Central memory CD4-positive, alpha-beta T cell (primary cell): Measurements from ENCODE around the gene TTC27.
"Not testable (repeated sequence)": the region's sequence is repeated elsewhere in the genome, so short reads cannot be mapped to it uniquely, and the experiment has no call there.

ENCODE experiments used
- DNase-seq: peaks from one replicate; pipeline ENCODE4 v3.0.0; 2022

Gene TTC27

GRCh38 chr2:32812316-32812715 lies 184.5 kb downstream of the TTC27 start:
- DNase-seq = no peak

- DNase-seq = no peak
Observed at GRCh38 chr2:32820088-32820487, 192.2 kb downstream of the TTC27 start.

- no peak for DNase-seq
Observed at GRCh38 chr2:32820701-32821100, 192.9 kb downstream of the TTC27 start.

- no peak for DNase-seq
Observed at GRCh38 chr2:32824070-32824809, 196.4 kb downstream of the TTC27 start.

DNA sequence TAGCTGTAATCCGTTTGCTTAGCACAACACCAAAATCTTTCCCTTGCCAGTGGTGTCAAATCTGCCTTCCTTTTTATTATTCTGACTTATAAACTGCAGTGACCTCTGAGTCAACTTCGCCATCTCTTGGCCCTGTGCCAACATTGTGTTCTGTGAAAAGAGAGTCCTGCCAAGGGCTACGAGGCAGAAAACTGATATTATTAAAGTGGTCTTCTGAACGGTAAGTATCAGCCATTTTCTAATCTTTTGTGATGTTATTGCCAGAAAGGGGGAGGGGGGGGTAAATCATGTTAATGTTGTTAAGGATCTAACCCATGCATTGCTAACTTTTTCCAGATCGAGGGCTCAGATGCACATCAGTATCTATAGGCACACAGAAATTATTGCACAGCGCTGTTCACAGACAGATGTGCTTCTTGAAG lies 197.5 kb downstream of the TTC27 start:
- no peak for DNase-seq

- no peak for DNase-seq
Observed at GRCh38 chr2:32830196-32830595, 202.3 kb downstream of the TTC27 start.

DNA sequence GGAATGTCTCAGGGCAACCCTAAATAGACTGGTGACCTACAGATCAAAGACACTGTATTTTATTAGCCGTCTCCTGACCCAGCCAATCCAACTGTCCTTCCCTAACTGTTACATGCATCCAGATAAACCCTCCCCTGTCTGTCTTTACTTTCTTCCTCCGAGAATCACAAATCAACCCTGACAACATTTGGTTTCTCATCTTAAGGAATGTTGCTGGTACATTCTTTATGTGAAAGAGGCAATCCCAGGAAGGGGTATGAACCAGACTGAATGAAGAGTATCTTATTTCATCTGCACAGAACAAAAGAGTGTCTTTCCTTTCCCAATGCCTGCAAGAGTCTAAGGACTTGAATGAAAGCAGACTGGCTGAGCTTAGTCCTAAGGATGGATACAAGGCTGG lies 205.0 kb downstream of the TTC27 start:
- no peak for DNase-seq

DNA sequence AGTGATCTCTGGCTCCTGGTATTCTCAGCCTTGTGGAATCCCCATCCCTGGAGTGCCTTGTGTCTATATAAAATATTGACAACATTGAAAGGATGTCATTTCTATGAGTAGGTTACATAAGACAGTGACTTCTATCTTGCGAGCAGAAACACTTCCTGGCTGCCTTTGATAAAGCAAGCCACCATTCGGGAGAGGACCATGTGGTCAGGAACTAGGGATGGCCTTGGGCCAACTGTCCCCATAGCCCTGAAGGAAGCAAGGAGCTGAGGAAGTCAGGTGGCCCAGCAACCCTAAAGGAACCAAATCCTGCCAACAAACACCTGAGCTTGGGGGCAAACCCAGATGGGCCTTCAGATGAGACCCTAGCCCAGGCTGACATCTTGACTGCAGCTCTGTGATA lies 205.9 kb downstream of the TTC27 start:
- DNase-seq = no peak

- no peak for DNase-seq
Observed at GRCh38 chr2:32835148-32835547, 207.3 kb downstream of the TTC27 start.

DNA sequence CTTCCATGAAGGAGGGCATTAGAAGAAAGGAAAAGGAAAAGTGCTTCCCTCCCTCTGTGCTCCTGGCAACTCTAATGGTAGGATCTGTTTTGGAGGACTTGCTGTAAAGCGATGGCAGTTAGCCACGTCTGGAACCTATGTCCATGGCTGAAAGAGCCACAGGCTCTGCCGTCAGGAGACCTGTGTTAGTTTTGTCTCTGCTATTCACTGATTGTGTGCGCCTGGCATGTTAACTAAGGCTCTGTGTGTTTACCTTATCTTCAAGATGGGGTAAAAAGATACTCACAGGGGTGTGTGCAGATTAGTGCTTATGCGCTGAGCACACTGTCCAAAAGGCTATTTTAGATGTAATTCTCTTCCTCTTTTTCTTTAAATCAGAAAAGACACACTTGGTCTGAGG lies 209.1 kb downstream of the TTC27 start:
- DNase-seq = no peak

- no peak for DNase-seq
Observed at GRCh38 chr2:32838418-32838817, 210.6 kb downstream of the TTC27 start.

DNA sequence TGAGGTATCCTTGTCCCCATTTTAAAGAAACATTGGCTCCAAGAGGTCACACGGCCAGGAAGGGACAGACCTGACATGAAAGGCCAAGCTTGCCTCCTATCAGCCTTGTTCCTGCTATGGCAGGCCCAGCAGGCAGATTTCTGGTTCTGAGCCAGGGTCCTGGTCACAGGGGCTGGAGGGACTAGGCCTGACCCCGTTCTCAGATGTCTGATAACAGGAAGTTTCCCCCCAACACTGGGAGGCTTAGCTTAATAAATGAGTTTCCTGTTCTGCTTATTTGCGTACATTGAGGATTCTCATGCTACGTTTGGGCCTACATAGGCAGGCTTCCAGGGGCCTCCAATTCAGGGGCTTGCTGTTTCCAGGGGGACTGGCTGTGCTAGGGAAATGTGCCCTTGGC lies 211.1 kb downstream of the TTC27 start:
- DNase-seq = no peak

DNA sequence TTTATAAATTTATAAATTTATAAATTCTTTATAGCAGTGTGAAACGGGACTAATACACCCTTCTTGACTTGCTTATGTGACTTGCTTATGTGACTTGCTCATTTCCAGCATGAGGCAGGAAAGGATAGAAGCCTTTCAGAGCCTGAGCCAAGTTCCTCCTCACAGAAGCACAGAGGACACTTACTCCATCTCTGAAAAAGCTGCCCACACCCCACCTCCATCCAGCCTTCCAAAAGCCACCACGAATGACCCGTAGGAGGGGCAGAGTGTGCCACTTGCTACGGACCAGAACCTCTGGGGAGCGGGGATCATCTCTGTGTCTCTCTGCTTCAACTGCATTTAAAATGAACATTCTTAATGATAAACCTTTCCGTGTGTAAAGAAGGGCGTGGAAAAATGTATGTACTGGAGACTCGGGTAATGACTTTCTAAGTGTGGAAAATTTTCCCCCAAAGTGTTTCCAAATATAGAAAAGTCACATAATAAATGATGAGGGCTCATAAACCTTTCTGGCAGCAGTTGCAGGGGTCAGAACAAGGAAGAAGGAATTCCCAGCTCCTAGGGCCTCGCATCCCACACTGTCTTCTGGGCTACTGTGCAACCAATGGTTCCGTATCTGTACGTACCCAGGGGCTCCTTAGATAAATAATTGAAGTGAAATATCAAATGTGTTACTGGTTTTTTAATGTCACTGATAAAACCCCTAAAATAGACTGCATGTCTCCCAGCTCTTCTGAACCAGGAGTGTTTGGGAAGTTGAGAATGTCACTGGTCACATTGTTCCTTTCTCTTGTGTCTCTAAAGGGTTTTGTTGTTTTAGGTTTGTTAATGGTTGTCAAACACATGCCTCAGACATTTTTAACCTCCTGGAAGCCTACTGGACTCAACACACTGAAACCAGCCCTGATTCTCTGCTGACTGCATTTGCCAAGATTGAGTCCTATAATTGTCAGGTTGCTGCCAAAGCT lies 214.4 kb downstream of the TTC27 start:
- DNase-seq = no peak

GRCh38 chr2:32843699-32844098 lies 215.8 kb downstream of the TTC27 start:
- DNase-seq = no peak

GRCh38 chr2:32844253-32844652 lies 216.4 kb downstream of the TTC27 start:
- DNase-seq = no peak

- DNase-seq = not testable (repeated sequence)
Observed at GRCh38 chr2:32846274-32846673, 218.4 kb downstream of the TTC27 start.

DNA sequence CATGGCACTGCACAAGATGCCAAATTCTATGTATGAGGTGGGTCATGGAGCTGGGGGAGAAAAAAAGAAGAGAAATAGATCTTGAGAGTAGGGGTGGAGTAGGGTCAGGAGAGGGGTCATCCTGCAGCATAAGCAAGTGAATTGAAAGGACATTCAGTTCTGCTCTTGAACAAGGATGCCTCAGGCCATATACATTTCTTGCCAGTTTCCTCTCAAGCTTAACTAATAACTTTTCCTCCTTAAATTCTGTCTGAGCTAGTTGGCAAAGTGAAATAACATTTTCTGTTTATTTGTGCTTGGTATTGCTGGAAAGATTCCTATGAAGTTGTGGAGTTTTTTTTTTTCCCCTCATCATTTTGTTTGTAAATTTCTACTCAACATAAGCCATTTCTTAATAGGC lies 219.9 kb downstream of the TTC27 start:
- no peak for DNase-seq

DNA sequence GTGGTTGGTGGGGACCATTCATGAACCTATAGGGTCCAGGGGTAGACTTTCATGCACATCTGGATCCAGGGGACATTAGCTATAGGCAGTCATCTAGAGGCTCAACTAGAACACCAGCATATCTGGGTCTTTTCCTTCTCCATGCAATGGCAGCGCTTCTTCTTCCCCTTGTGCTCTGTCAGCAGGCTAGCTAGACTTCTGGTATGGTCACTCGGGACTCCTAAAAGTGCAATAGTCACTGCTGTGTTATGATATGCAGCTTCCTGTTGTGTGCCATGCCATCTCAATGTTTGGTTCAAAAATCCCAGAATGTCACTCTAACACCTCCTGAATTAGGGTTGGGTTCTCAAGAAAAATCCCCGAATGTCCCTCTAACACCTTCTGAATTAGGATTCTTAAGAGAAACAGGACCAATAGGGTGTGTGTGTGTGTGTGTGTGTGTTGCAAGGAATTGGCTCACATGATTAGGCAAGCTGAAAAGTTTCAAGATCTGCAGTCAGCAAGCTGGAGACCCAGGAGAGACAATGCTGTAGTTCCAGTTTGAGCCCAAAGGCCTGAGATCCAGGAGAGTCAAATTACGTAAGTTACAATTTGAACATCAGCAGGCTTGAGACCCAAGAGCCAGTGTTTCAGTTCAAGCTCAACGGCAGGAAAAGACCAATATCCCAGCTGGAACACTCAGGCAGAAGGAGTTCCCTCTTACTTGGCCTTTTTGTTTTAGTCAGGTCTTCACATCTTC lies 221.8 kb downstream of the TTC27 start:
- DNase-seq = no peak

- DNase-seq = no peak
Observed at GRCh38 chr2:32851777-32852439, 224.1 kb downstream of the TTC27 start.

DNA sequence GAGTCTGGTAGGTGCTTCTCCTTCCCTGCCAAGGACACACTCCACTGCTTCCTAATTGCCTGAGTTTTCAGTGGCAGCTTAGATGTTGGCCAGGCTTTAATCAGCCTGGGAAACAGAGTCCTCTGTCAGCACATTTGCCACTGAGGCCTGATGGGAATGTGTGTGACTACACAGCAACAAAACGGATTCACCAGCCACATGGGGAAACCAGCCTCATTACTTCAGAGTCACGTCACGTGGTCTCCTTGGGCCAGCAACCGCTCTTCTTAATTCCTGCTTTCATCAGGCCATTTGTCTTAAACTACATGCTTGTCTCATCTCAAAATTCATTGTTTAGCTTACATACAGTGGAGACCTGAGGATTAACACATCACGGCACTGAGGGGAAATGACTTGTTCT lies 225.0 kb downstream of the TTC27 start:
- DNase-seq = no peak

DNA sequence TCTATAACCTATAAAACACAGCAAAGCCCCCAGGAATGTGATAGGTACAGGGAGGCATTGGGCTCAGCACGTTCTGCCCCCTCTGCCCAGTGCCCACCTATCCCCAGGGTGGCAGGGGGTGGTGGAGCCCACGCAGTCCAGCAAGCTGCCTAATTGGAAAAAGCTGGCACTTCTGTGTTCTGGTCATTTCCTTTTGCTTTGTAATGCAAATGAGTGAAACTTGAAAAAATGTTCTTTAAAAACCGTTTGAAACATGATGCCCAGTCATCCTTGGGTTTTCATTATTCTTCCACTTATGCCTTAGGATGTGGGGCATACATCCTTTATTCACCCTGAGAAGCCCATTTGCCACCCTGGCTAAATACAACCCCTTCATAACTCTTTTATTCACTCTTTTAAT lies 229.0 kb downstream of the TTC27 start:
- no peak for DNase-seq

DNA sequence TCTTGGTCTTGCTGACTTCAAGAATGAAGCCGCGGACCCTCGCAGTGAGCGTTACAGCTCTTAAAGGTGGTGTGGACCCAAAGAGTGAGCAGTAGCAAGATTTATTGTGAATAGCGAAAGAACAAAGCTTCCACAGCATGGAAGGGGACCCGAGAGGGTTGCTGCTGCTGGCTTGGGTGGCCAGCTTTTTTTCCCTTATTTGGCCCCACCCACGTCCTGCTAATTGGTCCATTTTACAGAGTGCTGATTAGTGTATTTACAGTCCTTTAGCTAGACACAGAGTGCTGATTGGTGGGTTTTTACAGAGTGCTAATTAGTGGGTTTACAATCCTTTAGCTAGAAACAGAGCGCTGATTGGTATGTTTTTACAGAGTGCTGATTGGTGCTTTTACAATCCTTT lies 230.9 kb downstream of the TTC27 start:
- no peak for DNase-seq

- DNase-seq = no peak
Observed at GRCh38 chr2:32860385-32860784, 232.5 kb downstream of the TTC27 start.
